OCI-LY7 (cell line): ENCODE data around the gene SCG5.

Experiments
- EZH2phosphoT487 ChIP-seq: fragments of 200-600 bp; sonication (generic); IDR thresholded peaks from 2 replicates; pipeline ENCODE4 v1.6.1; 2018; ENCODE audit warnings: low read depth, borderline replicate concordance, mild to moderate bottlenecking, mixed run types, antibody characterized with exemption, low read length, moderate library complexity, mixed read lengths
- TF ChIP-seq, protein P1 (sequence below): fragments of 200-600 bp; sonication (generic); conservative IDR thresholded peaks from 2 replicates; pipeline ENCODE4 v1.5.1; 2014; ENCODE audit warnings: mild to moderate bottlenecking, antibody characterized with exemption, low read length, moderate library complexity, mixed read lengths

DNA sequence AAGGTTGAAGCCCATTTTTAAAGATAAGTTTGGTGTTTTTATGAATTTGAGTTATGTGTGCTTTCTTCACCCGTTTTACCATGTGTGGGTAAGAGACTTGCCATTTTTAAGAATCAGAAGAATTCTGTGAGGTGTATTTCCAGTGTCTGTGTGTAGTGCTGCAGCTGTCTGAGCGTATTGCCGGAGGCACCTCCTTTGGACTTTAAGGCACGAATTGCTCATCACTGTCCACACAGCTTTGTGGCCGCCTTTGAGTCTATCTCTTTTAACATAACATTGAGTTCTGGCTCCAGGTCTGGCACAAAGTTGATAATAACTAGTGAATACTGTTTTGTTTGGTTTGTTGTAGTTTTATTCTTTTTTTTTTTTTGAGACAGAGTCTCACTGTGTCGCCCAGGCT is 25.8 kb downstream of the SCG5 start:
- TF ChIP-seq, protein P1, sequence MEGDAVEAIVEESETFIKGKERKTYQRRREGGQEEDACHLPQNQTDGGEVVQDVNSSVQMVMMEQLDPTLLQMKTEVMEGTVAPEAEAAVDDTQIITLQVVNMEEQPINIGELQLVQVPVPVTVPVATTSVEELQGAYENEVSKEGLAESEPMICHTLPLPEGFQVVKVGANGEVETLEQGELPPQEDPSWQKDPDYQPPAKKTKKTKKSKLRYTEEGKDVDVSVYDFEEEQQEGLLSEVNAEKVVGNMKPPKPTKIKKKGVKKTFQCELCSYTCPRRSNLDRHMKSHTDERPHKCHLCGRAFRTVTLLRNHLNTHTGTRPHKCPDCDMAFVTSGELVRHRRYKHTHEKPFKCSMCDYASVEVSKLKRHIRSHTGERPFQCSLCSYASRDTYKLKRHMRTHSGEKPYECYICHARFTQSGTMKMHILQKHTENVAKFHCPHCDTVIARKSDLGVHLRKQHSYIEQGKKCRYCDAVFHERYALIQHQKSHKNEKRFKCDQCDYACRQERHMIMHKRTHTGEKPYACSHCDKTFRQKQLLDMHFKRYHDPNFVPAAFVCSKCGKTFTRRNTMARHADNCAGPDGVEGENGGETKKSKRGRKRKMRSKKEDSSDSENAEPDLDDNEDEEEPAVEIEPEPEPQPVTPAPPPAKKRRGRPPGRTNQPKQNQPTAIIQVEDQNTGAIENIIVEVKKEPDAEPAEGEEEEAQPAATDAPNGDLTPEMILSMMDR: no peak
- no peak for TF ChIP-seq EZH2phosphoT487
